ENCODE data around the gene DRAM1. TPM values are rescaled to one million over a fixed set of nuclear protein-coding genes. Genes with fewer than 3 reads are reported as not detected.

The DRAM1 gene
- polyA plus RNA-seq, 1 of the 3 experiments (the other 2 are of a cell fraction) = 37.4 TPM

DNA sequence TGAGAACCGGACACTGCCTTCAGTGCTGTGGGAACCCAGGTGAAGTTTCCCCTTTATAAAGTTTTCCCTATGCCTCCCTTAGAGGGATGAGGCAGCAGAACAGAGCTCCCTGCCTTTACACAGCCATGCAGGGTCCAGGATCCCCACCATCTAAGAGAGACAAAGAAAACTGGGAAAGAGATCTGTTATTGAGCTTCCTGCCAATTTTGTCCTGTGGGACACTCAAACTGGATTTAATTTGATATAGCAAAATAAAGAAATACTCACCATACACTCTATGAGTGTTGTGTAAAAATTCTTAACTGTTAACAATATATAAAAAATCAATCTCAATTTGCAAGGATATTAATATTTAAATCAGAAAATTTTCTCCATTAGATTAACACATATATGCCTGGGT is 69.9 kb downstream of the DRAM1 start:
- no peak overlapping the region for H2AFZ ChIP-seq (ENCODE audit: low read depth)
- H3K9me3 ChIP-seq = no peaks in the 10 kb centered on the region
- no peaks in the 10 kb centered on the region for H3K36me3 ChIP-seq (replicated peaks in 1 of 2; ENCODE audit: control insufficient read depth in 1 of 2, insufficient read depth in 2 of 2, low read length in 1 of 2)
- no peak overlapping the region for H3K4me2 ChIP-seq
- ChIA-PET POLR2A (no interaction called here), CTCF (interaction anchor here (1.6 to 1.9 kb wide), 2 partner anchors 7 to 10 kb away, joined by 5 to 7 read pairs; no protein-coding TSS in a partner anchor)
- TF ChIP-seq GABPA (IDR thresholded peaks at IDR 0.05; ENCODE audit: low read depth) (no peak), SIN3A (IDR thresholded peaks at IDR 0.05; ENCODE audit: borderline replicate concordance, low read depth, low read length) (no peak), PBX3 (IDR thresholded peaks at IDR 0.05) (no peak), JUND (IDR thresholded peaks at IDR 0.05) (no peak), FOSL2 (IDR thresholded peaks at IDR 0.05; ENCODE audit: borderline replicate concordance, low read depth) (no peak), SMC3 (IDR thresholded peaks at IDR 0.05; ENCODE audit: low read depth, low read length) (no peak), TEAD4 (IDR thresholded peaks at IDR 0.05; ENCODE audit: borderline replicate concordance, insufficient read depth) (no peak), RFX5 (IDR thresholded peaks at IDR 0.05; ENCODE audit: low read length) (no peak), RXRA (IDR thresholded peaks at IDR 0.05; ENCODE audit: borderline replicate concordance, low read depth) (no peak)
- H3K79me2 ChIP-seq (ENCODE audit: insufficient read depth) = no peaks in the 10 kb centered on the region
- no peak overlapping the region for H3K4me3 ChIP-seq (ENCODE audit: low read depth in 2 of 2, low read length in 1 of 2)
- H3K9ac ChIP-seq = no peak overlapping the region
- no peaks in the 10 kb centered on the region; a peak in 1 of 4 replicates for H3K4me1 ChIP-seq (ENCODE audit: control insufficient read depth in 1 of 2, insufficient read depth in 2 of 2, low read depth in 1 of 2, low read length in 1 of 2)
- H3K27ac ChIP-seq (ENCODE audit: low read depth in 2 of 2, low read length in 1 of 2) = no peak overlapping the region
- 70% methylated on average over 1 of the region's 1 CpG for WGBS (ENCODE audit: low lambda C conversion rate)
- DNase-seq = no peak
- H3K9me2 ChIP-seq = no peaks in the 10 kb centered on the region
- no peaks in the 10 kb centered on the region for H4K20me1 ChIP-seq (ENCODE audit: insufficient read depth)
- H3F3A ChIP-seq (replicated peaks; ENCODE audit: insufficient read depth) = no peaks in the 10 kb centered on the region
- no peaks in the 10 kb centered on the region for H3K27me3 ChIP-seq (ENCODE audit: insufficient read depth)

DNA sequence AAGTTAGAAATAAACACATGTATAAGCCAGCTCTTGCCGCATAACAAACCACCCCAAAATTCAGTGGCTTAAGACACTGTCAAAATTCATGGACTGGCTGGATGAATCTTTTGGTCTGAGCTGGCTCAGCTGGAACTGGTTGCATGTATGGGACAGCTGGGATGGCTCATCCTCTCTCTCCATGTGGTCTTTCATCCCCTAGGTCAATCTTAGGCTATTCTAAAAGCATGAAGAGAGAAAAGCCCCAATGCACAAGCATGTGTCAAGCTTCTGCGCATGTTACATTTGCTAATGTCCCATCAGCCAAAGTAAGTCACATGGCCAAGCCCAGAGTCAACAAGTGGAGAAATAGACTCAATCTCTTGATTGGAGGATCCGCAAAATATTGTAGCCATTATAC is 71.0 kb downstream of the DRAM1 start:
- ChIA-PET POLR2A (no interaction called here), CTCF (interaction anchor here (0.6 to 1.9 kb wide), 3 partner anchors 8 to 863 kb away, joined by 3 to 7 read pairs (median 5); no protein-coding TSS in a partner anchor)
- Histone ChIP-seq H3K9me3 (no peaks in the 10 kb centered on the region), H3K9me2 (no peaks in the 10 kb centered on the region), H3K79me2 (ENCODE audit: insufficient read depth) (no peaks in the 10 kb centered on the region), H4K20me1 (ENCODE audit: insufficient read depth) (no peaks in the 10 kb centered on the region), H3F3A (replicated peaks; ENCODE audit: insufficient read depth) (no peaks in the 10 kb centered on the region), H3K36me3 (replicated peaks in 1 of 2; ENCODE audit: control insufficient read depth in 1 of 2, insufficient read depth in 2 of 2, low read length in 1 of 2) (no peaks in the 10 kb centered on the region), H2AFZ (ENCODE audit: low read depth) (no peak overlapping the region), H3K9ac (no peak overlapping the region), H3K4me1 (ENCODE audit: control insufficient read depth in 1 of 2, insufficient read depth in 2 of 2, low read depth in 1 of 2, low read length in 1 of 2) (no peaks in the 10 kb centered on the region; a peak in 1 of 4 replicates), H3K27me3 (ENCODE audit: insufficient read depth) (no peaks in the 10 kb centered on the region), H3K27ac (ENCODE audit: low read depth in 2 of 2, low read length in 1 of 2) (no peak overlapping the region), H3K4me3 (ENCODE audit: low read depth in 2 of 2, low read length in 1 of 2) (no peak overlapping the region), H3K4me2 (no peak overlapping the region)
- 90% methylated on average over 3 of the region's 3 CpGs for WGBS (ENCODE audit: low lambda C conversion rate)
- DNase-seq = no peak
- no peak for TF ChIP-seq EZH2phosphoT487 (IDR thresholded peaks at IDR 0.05; ENCODE audit: borderline replicate concordance, low read depth)
- TF ChIP-seq MEF2A (IDR thresholded peaks at IDR 0.05; ENCODE audit: borderline replicate concordance, low read depth) = no peak
- TF ChIP-seq, protein P1, sequence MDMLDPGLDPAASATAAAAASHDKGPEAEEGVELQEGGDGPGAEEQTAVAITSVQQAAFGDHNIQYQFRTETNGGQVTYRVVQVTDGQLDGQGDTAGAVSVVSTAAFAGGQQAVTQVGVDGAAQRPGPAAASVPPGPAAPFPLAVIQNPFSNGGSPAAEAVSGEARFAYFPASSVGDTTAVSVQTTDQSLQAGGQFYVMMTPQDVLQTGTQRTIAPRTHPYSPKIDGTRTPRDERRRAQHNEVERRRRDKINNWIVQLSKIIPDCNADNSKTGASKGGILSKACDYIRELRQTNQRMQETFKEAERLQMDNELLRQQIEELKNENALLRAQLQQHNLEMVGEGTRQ (IDR thresholded peaks at IDR 0.05; ENCODE audit: borderline replicate concordance, low read depth, low read length) = no peak
- no peak for TF ChIP-seq MXI1 (IDR thresholded peaks at IDR 0.05; ENCODE audit: low read depth, low read length)
- TF ChIP-seq, protein P2, sequence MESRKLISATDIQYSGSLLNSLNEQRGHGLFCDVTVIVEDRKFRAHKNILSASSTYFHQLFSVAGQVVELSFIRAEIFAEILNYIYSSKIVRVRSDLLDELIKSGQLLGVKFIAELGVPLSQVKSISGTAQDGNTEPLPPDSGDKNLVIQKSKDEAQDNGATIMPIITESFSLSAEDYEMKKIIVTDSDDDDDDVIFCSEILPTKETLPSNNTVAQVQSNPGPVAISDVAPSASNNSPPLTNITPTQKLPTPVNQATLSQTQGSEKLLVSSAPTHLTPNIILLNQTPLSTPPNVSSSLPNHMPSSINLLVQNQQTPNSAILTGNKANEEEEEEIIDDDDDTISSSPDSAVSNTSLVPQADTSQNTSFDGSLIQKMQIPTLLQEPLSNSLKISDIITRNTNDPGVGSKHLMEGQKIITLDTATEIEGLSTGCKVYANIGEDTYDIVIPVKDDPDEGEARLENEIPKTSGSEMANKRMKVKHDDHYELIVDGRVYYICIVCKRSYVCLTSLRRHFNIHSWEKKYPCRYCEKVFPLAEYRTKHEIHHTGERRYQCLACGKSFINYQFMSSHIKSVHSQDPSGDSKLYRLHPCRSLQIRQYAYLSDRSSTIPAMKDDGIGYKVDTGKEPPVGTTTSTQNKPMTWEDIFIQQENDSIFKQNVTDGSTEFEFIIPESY (IDR thresholded peaks at IDR 0.05; ENCODE audit: borderline replicate concordance, low read depth) = no peak
- TF ChIP-seq RCOR1 (IDR thresholded peaks at IDR 0.05; ENCODE audit: low read length) = no peak
- TF ChIP-seq TAF1 (IDR thresholded peaks at IDR 0.05; ENCODE audit: borderline replicate concordance, low read depth, low read length) = no peak
- TF ChIP-seq POLR2AphosphoS5 (IDR thresholded peaks at IDR 0.05; ENCODE audit: low read depth, low read length) = no peak
- TF ChIP-seq CTCF (IDR thresholded peaks at IDR 0.05) = no peak
- TF ChIP-seq JUND (IDR thresholded peaks at IDR 0.05) = no peak
- TF ChIP-seq CHD2 (IDR thresholded peaks at IDR 0.05; ENCODE audit: low read length, partially characterized antibody) = no peak
- no peak for TF ChIP-seq EP300 (IDR thresholded peaks at IDR 0.05; ENCODE audit: borderline replicate concordance in 1 of 2, low read depth in 1 of 2, low read length in 1 of 2)
- no peak for TF ChIP-seq RFX5 (IDR thresholded peaks at IDR 0.05; ENCODE audit: low read length)
- no peak for TF ChIP-seq GABPA (IDR thresholded peaks at IDR 0.05; ENCODE audit: low read depth)
- no peak for TF ChIP-seq TCF12 (IDR thresholded peaks at IDR 0.05)

All from SK-N-SH (cell line).